Uterus (tissue), 4 donors: ENCODE measurements around the gene NLGN3. TPM values are rescaled to one million over a fixed set of nuclear protein-coding genes. Genes with fewer than 3 reads are reported as not detected.

Source experiments
- DNase-seq, 2 donors: peaks; one replicate each; pipeline ENCODE4 v3.0.0-alpha.2; 2019 to 2020
- H3K27ac ChIP-seq, 2 donors: fragments of 200-600 bp; sonication (generic); 1 replicate in 1 of 2; 2 replicates in 1 of 2; pipeline ENCODE4 v1.5.1; 2016 to 2018
- H3K27me3 ChIP-seq, 2 donors: fragments of 200-600 bp; sonication (generic); one replicate each; pipeline ENCODE4 v1.5.1; 2018 to 2019; ENCODE audit warnings: control low read depth in 1 of 2
- H3K36me3 ChIP-seq, 2 donors: fragments of 200-600 bp; sonication (generic); one replicate each; pipeline ENCODE4 v1.5.1; 2019; ENCODE audit warnings: control low read depth in 1 of 2
- H3K4me1 ChIP-seq, 2 donors: fragments of 200-600 bp; sonication (generic); one replicate each; pipeline ENCODE4 v1.5.1; 2018 to 2019; ENCODE audit warnings: control low read depth in 1 of 2
- H3K4me3 ChIP-seq, 2 donors: fragments of 200-600 bp; sonication (generic); 1 replicate in 1 of 2; 2 replicates in 1 of 2; pipeline ENCODE4 v1.5.1; 2018 to 2019; ENCODE audit warnings: mild to moderate bottlenecking in 1 of 2
- H3K9me3 ChIP-seq, 2 donors: fragments of 200-600 bp; sonication (generic); one replicate each; pipeline ENCODE4 v1.5.1; 2019; ENCODE audit warnings: control low read depth in 1 of 2
- CTCF ChIP-seq, 4 experiments: fragments of 200-600 bp in 2 of 4; fragments of 450-650 bp in 2 of 4; sonication (generic) in 2 of 4; IDR thresholded peaks; one replicate each; pipeline ENCODE4 v1.5.1; 2016 to 2019; ENCODE audit warnings: antibody characterized with exemption in 4 of 4, mild to moderate bottlenecking in 2 of 4, moderate library complexity in 1 of 4
- POLR2A ChIP-seq, 2 donors: fragments of 450-650 bp; IDR thresholded peaks; one replicate each; pipeline ENCODE4 v1.6.1; 2016; ENCODE audit warnings: antibody characterized with exemption in 2 of 2, mild to moderate bottlenecking in 1 of 2, moderate library complexity in 1 of 2
- intact Hi-C: fragments of 100-400 bp; cut with DNase I; formaldehyde crosslinking; loops from one replicate; pipeline ENCODE4 v1.15.1; 2023; ENCODE audit warnings: low total_unique reads
- total RNA-seq, 4 donors: library from RNA; depleted of rRNA in 3 of 4; stranded (reverse); fragments of >200 nt in 3 of 4; gene quantifications; one replicate each; pipeline versions ENCODE4 v1.1.0 to v1.2.4, GENCODE V29; 2014 to 2023
- donor health status: DM: yes; HTN: yes; CAD: no.

NLGN3 gene
- 10 to 100 TPM in 1 of 4 donors, 1 to 10 TPM in 2, not detected in 1; 1.7 to 14.4 (median 5.1) TPM for total RNA-seq

GRCh38 chrX:71144651-71145050, at the start of gene NLGN3:
TSS of gene NLGN3 (plus strand) at chrX:71144841. CDS start at chrX:71147750, 2,909 bp downstream.
- intact Hi-C loops: no loop called here
- Histone ChIP-seq H3K9me3 (no peaks in the 10 kb centered on the region), H3K27me3 (no peaks in the 10 kb centered on the region), H3K4me3 (peak within 1 kb of the TSS; percentile 11 to 20), H3K36me3 (no peaks in the 10 kb centered on the region), H3K4me1 (no peaks in the 10 kb centered on the region), H3K27ac (no peak within 1 kb of the TSS)
- TF ChIP-seq POLR2A (IDR thresholded peaks at IDR 0.05) (no peak), CTCF (IDR thresholded peaks at IDR 0.05) (no peak)
- DNase-seq: no peak

- H3K27ac ChIP-seq: no peak overlapping the region
Observed at GRCh38 chrX:71095033-71095432, 49.6 kb upstream of the NLGN3 start.

GRCh38 chrX:71095555-71095980, 49.1 kb upstream of the NLGN3 start, which contains the start of gene FOXO4:
TSS of gene FOXO4 (plus strand) at chrX:71095851. CDS start at chrX:71096529, 678 bp downstream.
- Histone ChIP-seq H3K9me3 (no peaks in the 10 kb centered on the region), H3K4me3 (peak within 1 kb of the TSS; percentile 57 to 63), H3K27me3 (no peaks in the 10 kb centered on the region), H3K4me1 (no peaks in the 10 kb centered on the region), H3K27ac (peak within 1 kb of the TSS; percentile 84 to 89), H3K36me3 (no peaks in the 10 kb centered on the region)
- intact Hi-C loops: no loop called here
- DNase-seq: peak; percentile 89 to 94
- TF ChIP-seq CTCF (IDR thresholded peaks at IDR 0.05): no peak
- TF ChIP-seq POLR2A (IDR thresholded peaks at IDR 0.05): peak; percentile 9 to 32

More at GRCh38 chrX:71095033-71095432, 49.6 kb upstream of the NLGN3 start:
- peak overlapping the region; percentile 57 to 63 for H3K4me3 ChIP-seq
- intact Hi-C loops: no loop called here
- TF ChIP-seq CTCF (IDR thresholded peaks at IDR 0.05) (no peak), POLR2A (IDR thresholded peaks at IDR 0.05) (no peak)
- H3K27me3 ChIP-seq: no peaks in the 10 kb centered on the region
- no peaks in the 10 kb centered on the region for H3K36me3 ChIP-seq
- no peaks in the 10 kb centered on the region for H3K4me1 ChIP-seq
- H3K9me3 ChIP-seq: no peaks in the 10 kb centered on the region
- no peak for DNase-seq

- DNase-seq: no peak
- no peaks in the 10 kb centered on the region for H3K9me3 ChIP-seq
- H3K27me3 ChIP-seq: no peaks in the 10 kb centered on the region
- no peaks in the 10 kb centered on the region for H3K36me3 ChIP-seq
- TF ChIP-seq CTCF (IDR thresholded peaks at IDR 0.05) (no peak), POLR2A (IDR thresholded peaks at IDR 0.05) (peak in 1 of 2 donors; percentile 19)
- peak overlapping the region; percentile 57 to 63 for H3K4me3 ChIP-seq
- no peaks in the 10 kb centered on the region for H3K4me1 ChIP-seq
- intact Hi-C loops: no loop called here
- H3K27ac ChIP-seq: peak overlapping the region; percentile 84 to 89
Observed at GRCh38 chrX:71095981-71096759, 48.5 kb upstream of the NLGN3 start.

GRCh38 chrX:71096760-71097032, 47.9 kb upstream of the NLGN3 start:
- no peak for TF ChIP-seq POLR2A (IDR thresholded peaks at IDR 0.05)
- TF ChIP-seq CTCF (IDR thresholded peaks at IDR 0.05): no peak
- Histone ChIP-seq H3K4me3 (peak overlapping the region; percentile 57 to 63), H3K36me3 (no peaks in the 10 kb centered on the region), H3K27ac (peak overlapping the region; percentile 84 to 89), H3K9me3 (no peaks in the 10 kb centered on the region), H3K27me3 (no peaks in the 10 kb centered on the region), H3K4me1 (no peaks in the 10 kb centered on the region)
- intact Hi-C loops: no loop called here
- DNase-seq: no peak
